ENCODE results near the gene SLC24A5.

Gene SLC24A5

GRCh38 chr15:48120745-48121144, at the start of gene SLC24A5:
TSS of gene SLC24A5 (plus strand) at chr15:48120990. CDS start at chr15:48121045, 55 bp downstream.
- Mint-ChIP-seq H3K27me3 (ENCODE audit: low read depth) (peaks cover 5% of the 10 kb centered on the region), H3K27ac (no peak within 1 kb of the TSS), H3K9me3 (no peaks in the 10 kb centered on the region), H3K4me1 (ENCODE audit: low read depth) (no peaks in the 10 kb centered on the region), H3K4me3 (no peak within 1 kb of the TSS), H3K36me3 (ENCODE audit: low read depth) (no peaks in the 10 kb centered on the region)
- DNase-seq (ENCODE audit: low spot score) = no peak

- Mint-ChIP-seq H3K27me3 (ENCODE audit: low read depth) (peaks cover 4% of the 10 kb centered on the region), H3K9me3 (no peaks in the 10 kb centered on the region), H3K4me3 (no peak overlapping the region), H3K4me1 (ENCODE audit: low read depth) (no peaks in the 10 kb centered on the region), H3K36me3 (ENCODE audit: low read depth) (no peaks in the 10 kb centered on the region), H3K27ac (no peak overlapping the region)
- no peak for DNase-seq (ENCODE audit: low spot score)
Observed at GRCh38 chr15:48072941-48073340, 47.8 kb upstream of the SLC24A5 start.

GRCh38 chr15:48073881-48074280, 46.9 kb upstream of the SLC24A5 start:
- Mint-ChIP-seq H3K4me1 (ENCODE audit: low read depth) (no peaks in the 10 kb centered on the region), H3K27me3 (ENCODE audit: low read depth) (peaks cover 5% of the 10 kb centered on the region), H3K36me3 (ENCODE audit: low read depth) (no peaks in the 10 kb centered on the region), H3K9me3 (no peaks in the 10 kb centered on the region), H3K4me3 (no peak overlapping the region), H3K27ac (no peak overlapping the region)
- DNase-seq (ENCODE audit: low spot score) = no peak

GRCh38 chr15:48076454-48076853, 44.3 kb upstream of the SLC24A5 start:
- peaks cover 5% of the 10 kb centered on the region for H3K27me3 Mint-ChIP-seq (ENCODE audit: low read depth)
- H3K4me1 Mint-ChIP-seq (ENCODE audit: low read depth) = no peaks in the 10 kb centered on the region
- H3K27ac Mint-ChIP-seq = no peak overlapping the region

GRCh38 chr15:48077616-48078184, 43.1 kb upstream of the SLC24A5 start:
- no peak overlapping the region for H3K27ac Mint-ChIP-seq
- no peak for DNase-seq (ENCODE audit: low spot score)
- H3K9me3 Mint-ChIP-seq = no peaks in the 10 kb centered on the region
- H3K4me3 Mint-ChIP-seq = no peak overlapping the region
- no peaks in the 10 kb centered on the region for H3K36me3 Mint-ChIP-seq (ENCODE audit: low read depth)
- H3K27me3 Mint-ChIP-seq (ENCODE audit: low read depth) = peaks cover 8% of the 10 kb centered on the region
- no peaks in the 10 kb centered on the region for H3K4me1 Mint-ChIP-seq (ENCODE audit: low read depth)

More at GRCh38 chr15:48076454-48076853, 44.3 kb upstream of the SLC24A5 start:
- no peak overlapping the region for H3K4me3 Mint-ChIP-seq
- no peaks in the 10 kb centered on the region for H3K9me3 Mint-ChIP-seq
- DNase-seq (ENCODE audit: low spot score) = no peak
- no peaks in the 10 kb centered on the region for H3K36me3 Mint-ChIP-seq (ENCODE audit: low read depth)

GRCh38 chr15:48084759-48085590, 35.8 kb upstream of the SLC24A5 start:
- no peaks in the 10 kb centered on the region for H3K4me1 Mint-ChIP-seq (ENCODE audit: low read depth)
- H3K27ac Mint-ChIP-seq = no peak overlapping the region
- H3K36me3 Mint-ChIP-seq (ENCODE audit: low read depth) = no peaks in the 10 kb centered on the region
- no peak overlapping the region for H3K4me3 Mint-ChIP-seq
- no peak for DNase-seq (ENCODE audit: low spot score)
- peaks cover 8% of the 10 kb centered on the region for H3K27me3 Mint-ChIP-seq (ENCODE audit: low read depth)
- no peaks in the 10 kb centered on the region for H3K9me3 Mint-ChIP-seq

GRCh38 chr15:48085591-48085930, 35.2 kb upstream of the SLC24A5 start:
- Mint-ChIP-seq H3K4me3 (no peak overlapping the region), H3K4me1 (ENCODE audit: low read depth) (no peaks in the 10 kb centered on the region), H3K36me3 (ENCODE audit: low read depth) (no peaks in the 10 kb centered on the region), H3K27me3 (ENCODE audit: low read depth) (peaks cover 8% of the 10 kb centered on the region), H3K27ac (no peak overlapping the region), H3K9me3 (no peaks in the 10 kb centered on the region)
- DNase-seq (ENCODE audit: low spot score) = no peak

- Mint-ChIP-seq H3K27ac (no peak overlapping the region), H3K4me1 (ENCODE audit: low read depth) (no peaks in the 10 kb centered on the region), H3K4me3 (no peak overlapping the region), H3K36me3 (ENCODE audit: low read depth) (no peaks in the 10 kb centered on the region), H3K27me3 (ENCODE audit: low read depth) (peaks cover 8% of the 10 kb centered on the region), H3K9me3 (no peaks in the 10 kb centered on the region)
- no peak for DNase-seq (ENCODE audit: low spot score)
Observed at GRCh38 chr15:48086133-48086532, 34.7 kb upstream of the SLC24A5 start.

- Mint-ChIP-seq H3K4me1 (ENCODE audit: low read depth) (no peaks in the 10 kb centered on the region), H3K36me3 (ENCODE audit: low read depth) (no peaks in the 10 kb centered on the region), H3K4me3 (no peak overlapping the region), H3K9me3 (no peaks in the 10 kb centered on the region), H3K27me3 (ENCODE audit: low read depth) (peaks cover 8% of the 10 kb centered on the region), H3K27ac (no peak overlapping the region)
- DNase-seq (ENCODE audit: low spot score) = no peak
Observed at GRCh38 chr15:48086576-48086975, 34.2 kb upstream of the SLC24A5 start.

- Mint-ChIP-seq H3K4me1 (ENCODE audit: low read depth) (no peaks in the 10 kb centered on the region), H3K27ac (no peak overlapping the region), H3K9me3 (no peaks in the 10 kb centered on the region), H3K36me3 (ENCODE audit: low read depth) (no peaks in the 10 kb centered on the region), H3K27me3 (ENCODE audit: low read depth) (peaks cover 4% of the 10 kb centered on the region), H3K4me3 (no peak overlapping the region)
- no peak for DNase-seq (ENCODE audit: low spot score)
Observed at GRCh38 chr15:48087844-48088243, 32.9 kb upstream of the SLC24A5 start.

- Mint-ChIP-seq H3K4me1 (ENCODE audit: low read depth) (no peaks in the 10 kb centered on the region), H3K9me3 (no peaks in the 10 kb centered on the region), H3K4me3 (no peak overlapping the region), H3K27ac (no peak overlapping the region), H3K36me3 (ENCODE audit: low read depth) (no peaks in the 10 kb centered on the region), H3K27me3 (ENCODE audit: low read depth) (no peaks in the 10 kb centered on the region)
- no peak for DNase-seq (ENCODE audit: low spot score)
Observed at GRCh38 chr15:48089702-48090101, 31.1 kb upstream of the SLC24A5 start.

- Mint-ChIP-seq H3K27ac (no peak overlapping the region), H3K27me3 (ENCODE audit: low read depth) (no peaks in the 10 kb centered on the region), H3K4me3 (no peak overlapping the region), H3K36me3 (ENCODE audit: low read depth) (no peaks in the 10 kb centered on the region), H3K9me3 (no peaks in the 10 kb centered on the region), H3K4me1 (ENCODE audit: low read depth) (no peaks in the 10 kb centered on the region)
- no peak for DNase-seq (ENCODE audit: low spot score)
Observed at GRCh38 chr15:48090115-48090514, 30.7 kb upstream of the SLC24A5 start.

- no peak overlapping the region for H3K27ac Mint-ChIP-seq
Observed at GRCh38 chr15:48090666-48091065, 30.1 kb upstream of the SLC24A5 start.

GRCh38 chr15:48091522-48091921, 29.3 kb upstream of the SLC24A5 start:
- H3K27ac Mint-ChIP-seq = no peak overlapping the region
- no peaks in the 10 kb centered on the region for H3K4me1 Mint-ChIP-seq (ENCODE audit: low read depth)
- H3K27me3 Mint-ChIP-seq (ENCODE audit: low read depth) = no peaks in the 10 kb centered on the region
- H3K36me3 Mint-ChIP-seq (ENCODE audit: low read depth) = no peaks in the 10 kb centered on the region
- H3K9me3 Mint-ChIP-seq = no peaks in the 10 kb centered on the region
- H3K4me3 Mint-ChIP-seq = no peak overlapping the region
- DNase-seq (ENCODE audit: low spot score) = no peak

More at GRCh38 chr15:48090666-48091065, 30.1 kb upstream of the SLC24A5 start:
- Mint-ChIP-seq H3K4me3 (no peak overlapping the region), H3K27me3 (ENCODE audit: low read depth) (no peaks in the 10 kb centered on the region), H3K9me3 (no peaks in the 10 kb centered on the region), H3K36me3 (ENCODE audit: low read depth) (no peaks in the 10 kb centered on the region), H3K4me1 (ENCODE audit: low read depth) (no peaks in the 10 kb centered on the region)
- no peak for DNase-seq (ENCODE audit: low spot score)

Measured in T-helper 2 cell treated with Interferon-gamma antibody and Interleukin-4, amounts not matched to agents 5 μg/mL and 100 μg/mL, for 36 hours (primary cell).